Colonic mucosa (tissue), 4 donors: ENCODE results near the gene XIAP. TPM values are rescaled to one million over a fixed set of nuclear protein-coding genes. Genes with fewer than 3 reads are reported as not detected.

ENCODE experiments used
- DNase-seq: peaks from one replicate; pipeline ENCODE4 v3.0.0-alpha.2; 2020
- H3K27ac ChIP-seq: fragments of 200-600 bp; one replicate; pipeline ENCODE4 v1.8.0; 2021
- H3K27me3 ChIP-seq: fragments of 200-600 bp; one replicate; pipeline ENCODE4 v1.8.0; 2021
- H3K36me3 ChIP-seq: fragments of 200-600 bp; one replicate; pipeline ENCODE4 v1.8.0; 2021
- H3K4me1 ChIP-seq: fragments of 200-600 bp; one replicate; pipeline ENCODE4 v1.8.0; 2021; ENCODE audit warnings: mild to moderate bottlenecking
- H3K4me3 ChIP-seq: fragments of 200-600 bp; one replicate; pipeline ENCODE4 v1.8.0; 2021
- H3K9ac ChIP-seq, 2 donors: one replicate each; pipeline ENCODE4 v1.7.0; 2013; ENCODE audit warnings: control low read depth in 2 of 2, low read depth in 2 of 2, low read length in 2 of 2
- H3K9me3 ChIP-seq: fragments of 200-600 bp; one replicate; pipeline ENCODE4 v1.8.0; 2021
- CTCF ChIP-seq: fragments of 200-600 bp; IDR thresholded peaks from one replicate; pipeline ENCODE4 v1.8.0; 2022; ENCODE audit warnings: antibody characterized with exemption, mild to moderate bottlenecking
- intact Hi-C: fragments of 100-400 bp; cut with DNase I; formaldehyde crosslinking; loops from one replicate; pipeline ENCODE4 v1.14.1; 2022
- total RNA-seq, 2 donors: library from RNA; stranded (reverse); fragmentation: NEBNext Ultra II Directional in 1 of 2; extraction: Animal tissue kit (Norgen Biotek cat#: 25700) in 1 of 2; gene quantifications; one replicate each; pipeline ENCODE4 v1.2.1, GENCODE V29; 2021
- donor health status: healthy.
- donor health status: DM: no; HTN: no; CAD: no.
- donor health status: DM: no; HTN: no; CAD: no.

XIAP gene
- total RNA-seq, 2 donors from 2014 or later = 54.9 to 73.2 TPM

GRCh38 chrX:123917069-123917468 is 57.2 kb downstream of the XIAP start:
- intact Hi-C loops = no loop called here
- no peaks in the 10 kb centered on the region for H3K4me1 ChIP-seq
- no peaks in the 10 kb centered on the region for H3K36me3 ChIP-seq
- H3K27ac ChIP-seq = no peak overlapping the region
- H3K4me3 ChIP-seq = no peak overlapping the region
- DNase-seq = no peak
- no peaks in the 10 kb centered on the region for H3K27me3 ChIP-seq
- H3K9ac ChIP-seq = no peak overlapping the region
- no peaks in the 10 kb centered on the region for H3K9me3 ChIP-seq
- TF ChIP-seq CTCF = no peak

DNA sequence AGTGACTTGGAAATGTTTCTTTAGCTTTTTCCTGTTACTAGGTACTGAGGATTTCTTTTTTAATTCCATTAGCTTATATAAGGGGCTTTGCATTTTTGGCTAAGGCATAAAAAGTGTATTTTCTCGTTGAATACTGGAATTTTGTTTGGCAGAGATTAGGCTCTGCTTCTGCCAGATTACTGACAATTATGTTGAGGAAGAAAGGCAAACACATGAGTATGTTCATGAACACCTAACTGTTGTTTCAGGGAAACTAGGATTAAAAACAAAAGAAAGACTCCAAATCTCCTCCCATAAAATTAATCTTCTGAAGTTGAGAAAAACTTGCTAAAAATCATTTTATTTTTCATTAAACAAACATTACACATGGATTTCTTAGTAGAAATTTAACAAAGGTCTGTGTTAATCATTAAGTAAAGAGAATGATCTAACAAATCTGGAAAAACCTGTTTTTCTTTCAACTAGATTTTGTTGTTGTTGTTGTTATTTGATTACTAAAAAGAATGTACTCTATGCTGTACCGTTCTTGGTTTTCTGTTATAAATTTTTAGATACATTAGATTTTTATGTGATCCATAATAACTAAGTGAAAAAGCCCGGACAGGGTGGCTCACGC is 58.4 kb downstream of the XIAP start:
- H3K4me1 ChIP-seq = no peaks in the 10 kb centered on the region
- H3K36me3 ChIP-seq = no peaks in the 10 kb centered on the region
- intact Hi-C loops = no loop called here
- H3K27ac ChIP-seq = no peak overlapping the region
- H3K9me3 ChIP-seq = no peaks in the 10 kb centered on the region
- no peaks in the 10 kb centered on the region for H3K27me3 ChIP-seq
- H3K4me3 ChIP-seq = no peak overlapping the region
- no peak for TF ChIP-seq CTCF
- DNase-seq = no peak
- no peak overlapping the region for H3K9ac ChIP-seq

DNA sequence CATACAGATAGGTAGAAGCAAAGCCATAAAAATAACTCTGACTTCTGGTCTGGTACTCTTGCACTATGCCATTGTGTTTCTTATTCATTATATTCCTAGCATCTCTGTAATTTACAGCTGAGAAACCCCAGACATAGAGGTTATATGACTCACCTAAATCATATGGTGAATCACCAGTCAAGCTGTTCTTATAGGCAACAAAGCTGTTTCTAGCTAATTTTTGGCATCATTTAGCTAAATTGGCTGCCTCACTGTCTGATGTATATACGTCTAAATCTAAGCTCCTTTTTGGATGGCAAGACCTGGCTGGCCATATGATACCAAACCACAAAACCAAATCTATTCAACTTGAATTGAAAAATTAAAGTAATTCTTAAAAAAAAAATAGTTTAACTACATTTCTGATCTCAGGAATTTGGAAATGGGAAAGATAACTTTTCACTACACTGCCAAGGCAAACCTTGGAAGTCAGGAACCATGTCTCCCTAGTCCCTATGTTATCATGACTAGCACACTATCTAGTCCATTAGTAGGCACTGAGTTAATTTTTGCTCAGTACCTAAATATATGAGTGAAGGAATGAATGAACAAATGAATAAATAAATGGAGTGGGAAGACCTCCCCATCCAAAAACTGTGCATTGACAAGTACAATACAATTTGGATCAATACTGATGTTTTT is 60.4 kb downstream of the XIAP start:
- TF ChIP-seq CTCF = no peak
- Histone ChIP-seq H3K9ac (no peak overlapping the region), H3K36me3 (no peaks in the 10 kb centered on the region), H3K27ac (no peak overlapping the region), H3K4me1 (no peaks in the 10 kb centered on the region), H3K4me3 (no peak overlapping the region), H3K9me3 (no peaks in the 10 kb centered on the region), H3K27me3 (no peaks in the 10 kb centered on the region)
- intact Hi-C loops = no loop called here
- DNase-seq = no peak

DNA sequence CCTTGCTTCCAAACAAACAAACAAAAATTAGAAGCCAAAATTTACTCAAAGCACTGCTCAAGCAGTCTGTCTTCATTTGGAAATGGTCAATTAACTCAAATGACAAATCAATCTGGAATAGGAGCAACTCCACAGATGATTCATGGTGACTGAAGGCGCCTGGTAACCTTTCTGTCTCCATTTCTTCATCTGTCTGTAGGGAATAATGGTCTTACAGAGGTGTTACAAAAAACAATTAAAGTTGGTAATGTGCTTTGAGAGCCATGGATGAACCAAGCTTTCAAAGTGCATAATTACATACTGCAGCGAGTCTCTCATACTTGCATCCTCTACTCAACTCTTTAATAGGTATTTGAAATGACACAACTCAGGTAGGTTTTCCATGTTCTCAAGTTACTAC is 63.4 kb downstream of the XIAP start:
- Histone ChIP-seq H3K9ac (no peak overlapping the region), H3K36me3 (no peaks in the 10 kb centered on the region), H3K27me3 (no peaks in the 10 kb centered on the region), H3K4me1 (no peaks in the 10 kb centered on the region), H3K9me3 (no peaks in the 10 kb centered on the region), H3K4me3 (no peak overlapping the region), H3K27ac (no peak overlapping the region)
- TF ChIP-seq CTCF = no peak
- no peak for DNase-seq
- intact Hi-C loops = no loop called here

DNA sequence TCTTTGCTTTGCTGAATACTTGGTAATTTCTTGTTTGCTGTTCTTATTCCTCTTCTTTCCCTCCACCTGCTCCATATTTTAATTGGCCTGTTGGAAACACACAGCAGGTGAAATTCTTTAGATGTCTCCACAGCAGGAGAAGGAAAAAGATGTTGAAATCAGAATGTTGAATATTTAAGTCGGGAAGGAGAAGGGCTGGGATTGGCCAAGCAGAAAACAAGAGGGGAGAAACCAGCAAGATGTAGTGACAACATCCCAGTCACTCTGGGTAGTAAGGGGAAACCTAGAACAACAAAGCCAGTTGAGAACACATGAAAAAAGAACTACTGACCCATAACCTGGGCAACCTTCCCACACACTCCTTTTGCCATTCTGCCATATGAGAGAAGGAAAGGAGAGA is 64.3 kb downstream of the XIAP start:
- no peak for DNase-seq
- Histone ChIP-seq H3K27ac (no peak overlapping the region), H3K36me3 (no peaks in the 10 kb centered on the region), H3K9ac (no peak overlapping the region), H3K9me3 (no peaks in the 10 kb centered on the region), H3K4me1 (no peaks in the 10 kb centered on the region), H3K27me3 (no peaks in the 10 kb centered on the region), H3K4me3 (no peak overlapping the region)
- intact Hi-C loops = no loop called here
- TF ChIP-seq CTCF = no peak
